RWPE1 (cell line): ENCODE data around the gene MBP.

Experiments
- CTCF ChIA-PET: fragments of 350-600 bp; sonication (Branson Sonifier 250); formaldehyde crosslinking; extraction: SDS; loops from one replicate; lab custom pipeline; 2021; lab: Yijun Ruan, JAX
- POLR2A ChIA-PET: fragments of 400-600 bp; formaldehyde crosslinking; extraction: SDS; loops from one replicate; lab custom pipeline; 2020; ENCODE audit warnings: antibody characterized with exemption; ENCODE audit not compliant: low non-redundant PET; lab: Yijun Ruan, JAX
- DNase-seq: peaks from one replicate; pipeline ENCODE4 v3.0.0; 2012; ENCODE audit warnings: low spot score
- H3K27ac ChIP-seq: fragments of 450-650 bp; 2 replicates; pipeline ENCODE4 v1.5.1; 2017
- CTCF ChIP-seq: fragments of 450-650 bp; conservative IDR thresholded peaks from 2 replicates; pipeline ENCODE4 v1.5.1; 2017; ENCODE audit warnings: low read depth, mild to moderate bottlenecking

The MBP gene

GRCh38 chr18:77060151-77060550, 72.4 kb downstream of the MBP start:
- ChIA-PET POLR2A (no interaction called here), CTCF (no interaction called here)
- no peak for DNase-seq
- no peak overlapping the region for H3K27ac ChIP-seq
- TF ChIP-seq CTCF: no peak

GRCh38 chr18:77059294-77059916, 73.2 kb downstream of the MBP start:
- POLR2A ChIA-PET: no interaction called here
- peak; percentile 68 for TF ChIP-seq CTCF
- DNase-seq: peak; percentile 51
- no peak overlapping the region for H3K27ac ChIP-seq
- CTCF ChIA-PET: no interaction called here

GRCh38 chr18:77058290-77058835, 74.2 kb downstream of the MBP start:
- H3K27ac ChIP-seq: no peak overlapping the region; the same call in 1 of the 2 replicates
- no peak for TF ChIP-seq CTCF
- CTCF ChIA-PET: no interaction called here
- POLR2A ChIA-PET: no interaction called here
- DNase-seq: no peak

GRCh38 chr18:77057006-77057395, 75.6 kb downstream of the MBP start:
- DNase-seq: no peak
- ChIA-PET CTCF (no interaction called here), POLR2A (no interaction called here)
- peak overlapping the region; percentile 15 for H3K27ac ChIP-seq
- TF ChIP-seq CTCF: no peak

- no peak for DNase-seq
- ChIA-PET CTCF (no interaction called here), POLR2A (no interaction called here)
- no peak for TF ChIP-seq CTCF
- peak overlapping the region; percentile 15 for H3K27ac ChIP-seq
These were observed 76.1 kb downstream of the MBP start for GRCh38 chr18:77056344-77057005.

GRCh38 chr18:77055429-77056300, 76.9 kb downstream of the MBP start:
- no peak for DNase-seq
- no peak for TF ChIP-seq CTCF
- ChIA-PET POLR2A (no interaction called here), CTCF (no interaction called here)
- peak overlapping the region; percentile 17 for H3K27ac ChIP-seq
